ENCODE data around the gene PPP4C. TPM values are rescaled to one million over a fixed set of nuclear protein-coding genes. Genes with fewer than 3 reads are reported as not detected.

Gene PPP4C
- total RNA-seq, 1 experiment from 2014 or later, result 163 TPM

GRCh38 chr16:30060836-30061554 lies 14.8 kb upstream of the PPP4C start:
- TF ChIP-seq CTCF (conservative IDR thresholded peaks at IDR 0.05), result no peak
- Histone ChIP-seq H3K9ac (ENCODE audit: extremely low read depth, insufficient read length, low read length) (no peak overlapping the region), H4K91ac (ENCODE audit: insufficient read length, low read depth, low read length) (no peak overlapping the region), H2BK15ac (ENCODE audit: low read depth, low read length) (no peak overlapping the region), H2BK120ac (ENCODE audit: low read depth, low read length, poor library complexity, severe bottlenecking) (no peak overlapping the region), H3K23me2 (ENCODE audit: insufficient read length, low read depth, low read length, poor library complexity, severe bottlenecking) (peaks cover 12% of the 10 kb centered on the region), H3K79me2 (ENCODE audit: insufficient read depth, low read length) (peaks cover 3% of the 10 kb centered on the region; the same call in 1 of the 2 replicates), H2BK12ac (ENCODE audit: insufficient read length, low read depth, low read length) (no peak overlapping the region), H3K27me3 (ENCODE audit: insufficient read depth, low read length) (no peaks in the 10 kb centered on the region), H2AFZ (ENCODE audit: low read length) (no peak overlapping the region), H4K8ac (replicated peaks; ENCODE audit: insufficient read length, low read depth, low read length) (no peak overlapping the region), H2AK5ac (ENCODE audit: insufficient read length, low read length) (no peak overlapping the region), H4K20me1 (ENCODE audit: control insufficient read depth, insufficient read depth, insufficient read length) (no peaks in the 10 kb centered on the region), H4K5ac (ENCODE audit: insufficient read length, low read depth, low read length) (no peak overlapping the region), H3K23ac (ENCODE audit: insufficient read length, low read depth, low read length) (no peak overlapping the region), H3K4me1 (ENCODE audit: insufficient read depth, low read length) (no peaks in the 10 kb centered on the region), H2BK20ac (ENCODE audit: low read depth, low read length, poor library complexity, severe bottlenecking) (no peak overlapping the region), H3K18ac (ENCODE audit: insufficient read length, low read depth, low read length) (no peak overlapping the region), H3K9me3 (ENCODE audit: control insufficient read depth, low read depth, low read length) (no peaks in the 10 kb centered on the region), H3K14ac (ENCODE audit: insufficient read depth, low read length) (no peak overlapping the region), H3K79me1 (ENCODE audit: insufficient read depth, low read depth, low read length, poor library complexity, severe bottlenecking) (no peaks in the 10 kb centered on the region), H2BK5ac (ENCODE audit: insufficient read length, low read length) (no peak overlapping the region), H3K56ac (ENCODE audit: insufficient read length, low read depth, low read length) (no peak overlapping the region), H3K4me2 (ENCODE audit: insufficient read depth, insufficient read length, low read length) (no peak overlapping the region), H3T11ph (ENCODE audit: low read length) (no peak overlapping the region), H3K27ac (ENCODE audit: insufficient read length, low read depth, low read length) (no peak overlapping the region), H3K4ac (ENCODE audit: low read depth, low read length) (no peak overlapping the region)
- Mint-ChIP-seq H3K36me3 (ENCODE audit: insufficient read depth in 1 of 3, low read depth in 3 of 3) (peaks cover 0 to 4% (median 0%) of the 10 kb centered on the region in 3 experiments; a peak in 2 of 7 replicates), H3K4me3 (peak overlapping the region in 1 of 2 experiments; percentile 1; a peak in 1 of 5 replicates), H3K27me3 (ENCODE audit: low read depth) (no peaks in the 10 kb centered on the region), H3K27ac (peak overlapping the region in 2 of 3 experiments; percentile 22 to 70; a peak in 3 of 7 replicates), H3K4me1 (peaks cover 16 to 18% of the 10 kb centered on the region in 2 experiments), H3K9me3 (no peaks in the 10 kb centered on the region)
- no CpG with 5 or more reads among the region's 2 CpGs for WGBS (ENCODE audit: extremely low coverage, insufficient read length, low lambda C conversion rate)
- no peak for DNase-seq
